Endothelial cell of umbilical vein (primary cell): ENCODE measurements around the gene COQ8B. TPM values are rescaled to one million over a fixed set of nuclear protein-coding genes. Genes with fewer than 3 reads are reported as not detected.

Experiments
- BruUV-seq: library from RNA; stranded (reverse); fragments of 400-500 nt; replicated peaks from 2 replicates; lab custom pipeline; 2021; lab: Mats Ljungman, UMichigan
- CTCF ChIA-PET: fragments of 300-600, 350-600 bp; sonication (Branson Sonifier 250); formaldehyde crosslinking; loops from one replicate; lab custom pipeline; 2021; ENCODE audit warnings: antibody characterized with exemption, inconsistent platforms; lab: Charles Lee
- POLR2A ChIA-PET: fragments of 300-600, 350-600 bp; sonication (Branson Sonifier 250); formaldehyde crosslinking; loops from one replicate; lab custom pipeline; 2021; ENCODE audit warnings: antibody characterized with exemption, inconsistent platforms; lab: Charles Lee
- DNase-seq: peaks from one replicate; pipeline ENCODE4 v3.0.0-alpha.2; 2011; ENCODE audit warnings: low read depth, low spot score
- FAIRE-seq: peaks from 2 replicates; lab custom pipeline; 2011; peaks lifted over from hg19 to GRCh38; lab: Jason Lieb, UNC
- H2AFZ ChIP-seq: 2 replicates; pipeline ENCODE4 v1.6.0; 2012; ENCODE audit warnings: low read depth, low read length, control low read depth, inconsistent platforms
- H3K27ac ChIP-seq: 2 replicates; pipeline ENCODE4 v1.5.1; 2011; ENCODE audit warnings: low read depth, mild to moderate bottlenecking, control low read depth, low read length, moderate library complexity; ENCODE audit not compliant: insufficient read depth
- H3K27me3 ChIP-seq, 2 experiments: 2 replicates each; pipeline versions ENCODE4 v1.6.0 to v1.6.1; 2011; ENCODE audit warnings: low read length in 2 of 2, mixed read lengths in 1 of 2; ENCODE audit not compliant: control insufficient read depth in 2 of 2, insufficient read depth in 2 of 2
- H3K36me3 ChIP-seq, 2 experiments: 2 replicates in 1 of 2; 3 replicates in 1 of 2; pipeline ENCODE4 v1.5.1; 2011; ENCODE audit warnings: low read length in 2 of 2, mild to moderate bottlenecking in 1 of 2, moderate library complexity in 1 of 2; ENCODE audit not compliant: control insufficient read depth in 2 of 2, insufficient read depth in 2 of 2; ENCODE audit errors: extremely low read depth in 1 of 2
- H3K4me1 ChIP-seq: 3 replicates; pipeline ENCODE4 v1.5.1; 2011; ENCODE audit warnings: mild to moderate bottlenecking, low read length; ENCODE audit not compliant: control insufficient read depth, insufficient read depth; ENCODE audit errors: extremely low read depth
- H3K4me2 ChIP-seq: 2 replicates; pipeline ENCODE4 v1.6.1; 2011; ENCODE audit warnings: low read length, control low read depth, mixed read lengths; ENCODE audit not compliant: insufficient read depth
- H3K4me3 ChIP-seq, 3 experiments: fragments of 200-600 bp in 1 of 3; sonication (generic), shearing (Covaris generic) in 1 of 3; replicated peaks in 1 of 3; 2 replicates each; pipeline ENCODE4 v1.5.1; 2011 to 2016; ENCODE audit warnings: control low read depth in 3 of 3, low read length in 3 of 3, mild to moderate bottlenecking in 2 of 3, inconsistent platforms in 1 of 3, low read depth in 1 of 3, moderate library complexity in 1 of 3; ENCODE audit not compliant: insufficient read depth in 1 of 3
- H3K79me2 ChIP-seq: 2 replicates; pipeline ENCODE4 v1.6.0; 2012; ENCODE audit warnings: low read length, inconsistent platforms; ENCODE audit not compliant: control insufficient read depth, insufficient read depth
- H3K9ac ChIP-seq: replicated peaks from 2 replicates; pipeline ENCODE3; 2011; ENCODE audit warnings: low read length, control low read depth; ENCODE audit not compliant: insufficient read depth; ENCODE audit errors: extremely low read depth
- H3K9me1 ChIP-seq: replicated peaks from 3 replicates; pipeline ENCODE4 v1.6.0; 2011; ENCODE audit warnings: mild to moderate bottlenecking, low read length; ENCODE audit not compliant: control insufficient read depth, insufficient read depth; ENCODE audit errors: extremely low read depth
- H3K9me3 ChIP-seq: replicated peaks from 2 replicates; pipeline ENCODE4 v1.5.1; 2012; ENCODE audit warnings: low read length, inconsistent platforms; ENCODE audit not compliant: control insufficient read depth, insufficient read depth
- H4K20me1 ChIP-seq: replicated peaks from 2 replicates; pipeline ENCODE3; 2011; ENCODE audit warnings: mild to moderate bottlenecking, low read length; ENCODE audit not compliant: control insufficient read depth, insufficient read depth; ENCODE audit errors: extremely low read depth
- EZH2 ChIP-seq: IDR thresholded peaks from 2 replicates; pipeline ENCODE4 v1.6.1; 2012; ENCODE audit warnings: borderline replicate concordance, low read depth, mild to moderate bottlenecking, moderate library complexity, low read length, inconsistent platforms; ENCODE audit not compliant: severe bottlenecking
- FOS ChIP-seq: IDR thresholded peaks from 2 replicates; pipeline ENCODE4 v1.6.1; 2011; ENCODE audit warnings: mild to moderate bottlenecking, low read length, moderate library complexity, borderline replicate concordance; ENCODE audit not compliant: insufficient read depth
- GATA2 ChIP-seq: IDR thresholded peaks from 2 replicates; pipeline ENCODE4 v1.7.0; 2011; ENCODE audit warnings: low read depth, mild to moderate bottlenecking, moderate library complexity, mixed read lengths, low read length; ENCODE audit not compliant: insufficient read length, insufficient read depth
- JUN ChIP-seq: IDR thresholded peaks from 2 replicates; pipeline ENCODE4 v1.6.1; 2011; ENCODE audit warnings: borderline replicate concordance, low read depth; ENCODE audit not compliant: insufficient read length, insufficient read depth
- MAX ChIP-seq: IDR thresholded peaks from 2 replicates; pipeline ENCODE4 v1.6.1; 2011; ENCODE audit not compliant: insufficient read depth, insufficient read length
- MYC ChIP-seq: IDR thresholded peaks from one replicate; pipeline ENCODE4 v1.6.1; 2011; ENCODE audit warnings: mild to moderate bottlenecking, low read depth, low read length
- POLR2A ChIP-seq: IDR thresholded peaks from 2 replicates; pipeline ENCODE4 v1.6.1; 2012; ENCODE audit warnings: low read depth, mild to moderate bottlenecking, control low read depth, low read length
- POLR2AphosphoS5 ChIP-seq: IDR thresholded peaks from 2 replicates; pipeline ENCODE4 v1.6.1; 2012; ENCODE audit warnings: low read depth, mild to moderate bottlenecking, control low read depth, low read length, moderate library complexity; ENCODE audit not compliant: insufficient read depth
- dilution Hi-C: fragments of 300-500 bp; cut with MboI; formaldehyde crosslinking; loops from one replicate; pipeline ENCODE4 v1.15.0; 2019; ENCODE audit warnings: low sequenced_read_pairs; ENCODE audit not compliant: extremely low pct_ligation_motif_present
- intact Hi-C: fragments of 100-400 bp; cut with micrococcal nuclease; formaldehyde crosslinking; loops from one replicate; pipeline ENCODE4 v1.10.0; 2022
- polyA plus RNA-seq, 4 experiments: library from polyadenylated mRNA; depleted of rRNA in 3 of 4; stranded (reverse) in 3 of 4; unstranded in 1 of 4; fragments of >200 nt; gene quantifications; 2 replicates each; pipeline versions ENCODE4 v1.2.1 to v1.2.3, GENCODE V29; 2011 to 2012; ENCODE audit warnings: missing spikeins in 1 of 4
- total RNA-seq: library from RNA; stranded (reverse); gene quantifications from 2 replicates; pipeline ENCODE4 v1.2.3, GENCODE V29; 2021
- TF ChIP-seq, protein P1 (sequence below), 2 donors: IDR thresholded peaks; 1 replicate in 1 of 2; 2 replicates in 1 of 2; pipeline ENCODE4 v1.5.1; 2011; ENCODE audit warnings: low read length in 2 of 2, mild to moderate bottlenecking in 2 of 2, moderate library complexity in 2 of 2, control low read depth in 1 of 2, inconsistent platforms in 1 of 2, low read depth in 1 of 2; ENCODE audit not compliant: insufficient read depth in 1 of 2; ENCODE audit errors: extremely low read depth in 1 of 2

The COQ8B gene
- total and polyA plus RNA-seq, 2 donors (not counting 3 experiments of a cell fraction or from before 2014, with no cell fraction given) = 16.2 to 19.2 TPM

- no peaks in the 10 kb centered on the region for H4K20me1 ChIP-seq
- dilution Hi-C loops = no loop called here
- peaks cover 13% of the 10 kb centered on the region for H3K4me1 ChIP-seq
- CTCF ChIA-PET = no interaction called here
- H3K27ac ChIP-seq = no peak overlapping the region
- no peak overlapping the region for H3K4me3 ChIP-seq
- DNase-seq = no peak
- peaks cover 27% of the 10 kb centered on the region for H3K79me2 ChIP-seq
- H3K9ac ChIP-seq = no peak overlapping the region
- no peaks in the 10 kb centered on the region for H3K9me3 ChIP-seq
- BruUV-seq = no TSS peak
- intact Hi-C loops = no loop called here
- no peaks in the 10 kb centered on the region for H3K27me3 ChIP-seq
- TF ChIP-seq FOS = no peak
- no peak for TF ChIP-seq POLR2A
- peak; percentile 47 for FAIRE-seq
- peak overlapping the region; percentile 60 for H3K4me2 ChIP-seq
- POLR2A ChIA-PET = no interaction called here
- no peak overlapping the region for H2AFZ ChIP-seq
- peaks cover 0 to 14% of the 10 kb centered on the region in 2 experiments for H3K36me3 ChIP-seq
- H3K9me1 ChIP-seq = no peaks in the 10 kb centered on the region
Observed at GRCh38 chr19:40688309-40688708, 28.4 kb downstream of the COQ8B start.

DNA sequence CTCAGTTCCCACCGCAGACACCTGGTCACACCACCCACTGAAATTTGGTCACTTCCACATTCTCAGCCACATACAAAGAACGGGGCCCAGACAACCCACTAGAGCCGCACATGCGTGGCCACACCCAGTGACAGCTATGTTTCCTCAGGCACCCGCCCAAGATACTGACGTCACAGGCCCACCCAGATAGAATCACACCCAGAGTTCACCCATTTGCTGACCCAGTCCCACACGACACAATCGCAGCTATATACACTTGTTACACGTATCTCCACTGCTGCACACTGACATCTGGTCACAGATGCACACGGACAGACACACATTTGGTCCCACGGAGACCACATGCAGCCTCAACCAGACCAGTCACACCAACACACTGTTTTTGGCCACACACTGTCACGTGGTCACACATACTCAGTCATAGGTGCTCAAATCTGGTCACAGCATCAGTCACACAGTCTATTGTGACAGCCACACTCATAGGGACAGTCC lies 29.1 kb downstream of the COQ8B start:
- no peak overlapping the region for H2AFZ ChIP-seq
- ChIA-PET POLR2A (no interaction called here), CTCF (no interaction called here)
- H3K4me3 ChIP-seq = no peak overlapping the region
- intact Hi-C loops = no loop called here
- FAIRE-seq = no peak
- no peak for DNase-seq
- H3K4me2 ChIP-seq = no peak overlapping the region
- H3K9me3 ChIP-seq = no peaks in the 10 kb centered on the region
- no TSS peak for BruUV-seq
- H3K27ac ChIP-seq = no peak overlapping the region
- H3K9ac ChIP-seq = no peak overlapping the region
- H3K9me1 ChIP-seq = no peaks in the 10 kb centered on the region
- peaks cover 13% of the 10 kb centered on the region for H3K4me1 ChIP-seq
- dilution Hi-C loops = no loop called here
- no peaks in the 10 kb centered on the region for H3K27me3 ChIP-seq
- peaks cover 0 to 19% of the 10 kb centered on the region in 2 experiments for H3K36me3 ChIP-seq
- peaks cover 27% of the 10 kb centered on the region for H3K79me2 ChIP-seq
- no peaks in the 10 kb centered on the region for H4K20me1 ChIP-seq
- TF ChIP-seq, protein P1, sequence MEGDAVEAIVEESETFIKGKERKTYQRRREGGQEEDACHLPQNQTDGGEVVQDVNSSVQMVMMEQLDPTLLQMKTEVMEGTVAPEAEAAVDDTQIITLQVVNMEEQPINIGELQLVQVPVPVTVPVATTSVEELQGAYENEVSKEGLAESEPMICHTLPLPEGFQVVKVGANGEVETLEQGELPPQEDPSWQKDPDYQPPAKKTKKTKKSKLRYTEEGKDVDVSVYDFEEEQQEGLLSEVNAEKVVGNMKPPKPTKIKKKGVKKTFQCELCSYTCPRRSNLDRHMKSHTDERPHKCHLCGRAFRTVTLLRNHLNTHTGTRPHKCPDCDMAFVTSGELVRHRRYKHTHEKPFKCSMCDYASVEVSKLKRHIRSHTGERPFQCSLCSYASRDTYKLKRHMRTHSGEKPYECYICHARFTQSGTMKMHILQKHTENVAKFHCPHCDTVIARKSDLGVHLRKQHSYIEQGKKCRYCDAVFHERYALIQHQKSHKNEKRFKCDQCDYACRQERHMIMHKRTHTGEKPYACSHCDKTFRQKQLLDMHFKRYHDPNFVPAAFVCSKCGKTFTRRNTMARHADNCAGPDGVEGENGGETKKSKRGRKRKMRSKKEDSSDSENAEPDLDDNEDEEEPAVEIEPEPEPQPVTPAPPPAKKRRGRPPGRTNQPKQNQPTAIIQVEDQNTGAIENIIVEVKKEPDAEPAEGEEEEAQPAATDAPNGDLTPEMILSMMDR (IDR thresholded peaks at IDR 0.05; ENCODE audit: extremely low read depth in 1 of 2, insufficient read depth in 1 of 2, low read depth in 1 of 2, low read length in 2 of 2) = no peak
- no peak for TF ChIP-seq POLR2AphosphoS5
- no peak for TF ChIP-seq MYC
- TF ChIP-seq JUN = no peak
- TF ChIP-seq EZH2 = no peak
- TF ChIP-seq FOS = no peak
- TF ChIP-seq GATA2 = no peak
- no peak for TF ChIP-seq POLR2A
- no peak for TF ChIP-seq MAX
